PC-3 (cell line): ENCODE data around the gene CCDC93.

Source experiments
- EZH2phosphoT487 ChIP-seq: fragments of 300-600 bp; sonication (generic); IDR thresholded peaks from 2 replicates; pipeline ENCODE4 v1.6.1; 2018; ENCODE audit warnings: mild to moderate bottlenecking, antibody characterized with exemption, low read length, borderline replicate concordance
- TF ChIP-seq, protein P1 (sequence below): fragments of 300-600 bp; sonication (generic); conservative IDR thresholded peaks from 2 replicates; pipeline ENCODE4 v1.5.1; 2017; ENCODE audit warnings: antibody characterized with exemption, low read depth, mild to moderate bottlenecking, low read length

DNA sequence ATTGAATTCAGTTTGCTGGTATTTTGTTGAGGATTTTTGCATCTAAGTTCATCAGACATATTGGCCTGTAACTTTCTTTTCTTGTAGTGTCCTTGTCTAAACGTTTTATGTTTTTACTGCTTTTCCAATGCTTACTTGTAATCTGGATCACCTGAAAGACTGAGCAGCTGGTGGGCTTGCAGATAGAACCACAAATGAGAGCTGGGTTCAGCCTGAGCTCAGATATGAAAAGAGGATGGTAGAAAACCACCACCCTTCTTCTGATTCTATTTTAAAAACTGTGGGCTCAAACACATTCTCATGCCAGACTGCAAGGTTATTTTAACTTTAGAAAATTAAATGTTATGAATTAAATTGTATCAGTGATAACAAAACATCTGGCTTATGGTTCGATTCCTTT, 128.6 kb downstream of the CCDC93 start:
- TF ChIP-seq, protein P1, sequence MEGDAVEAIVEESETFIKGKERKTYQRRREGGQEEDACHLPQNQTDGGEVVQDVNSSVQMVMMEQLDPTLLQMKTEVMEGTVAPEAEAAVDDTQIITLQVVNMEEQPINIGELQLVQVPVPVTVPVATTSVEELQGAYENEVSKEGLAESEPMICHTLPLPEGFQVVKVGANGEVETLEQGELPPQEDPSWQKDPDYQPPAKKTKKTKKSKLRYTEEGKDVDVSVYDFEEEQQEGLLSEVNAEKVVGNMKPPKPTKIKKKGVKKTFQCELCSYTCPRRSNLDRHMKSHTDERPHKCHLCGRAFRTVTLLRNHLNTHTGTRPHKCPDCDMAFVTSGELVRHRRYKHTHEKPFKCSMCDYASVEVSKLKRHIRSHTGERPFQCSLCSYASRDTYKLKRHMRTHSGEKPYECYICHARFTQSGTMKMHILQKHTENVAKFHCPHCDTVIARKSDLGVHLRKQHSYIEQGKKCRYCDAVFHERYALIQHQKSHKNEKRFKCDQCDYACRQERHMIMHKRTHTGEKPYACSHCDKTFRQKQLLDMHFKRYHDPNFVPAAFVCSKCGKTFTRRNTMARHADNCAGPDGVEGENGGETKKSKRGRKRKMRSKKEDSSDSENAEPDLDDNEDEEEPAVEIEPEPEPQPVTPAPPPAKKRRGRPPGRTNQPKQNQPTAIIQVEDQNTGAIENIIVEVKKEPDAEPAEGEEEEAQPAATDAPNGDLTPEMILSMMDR = no peak
- no peak for TF ChIP-seq EZH2phosphoT487
